GM23248 (cell line): ENCODE results near the gene MMP14.

Experiments used
- EZH2 ChIP-seq: fragments of 200-600 bp; sonication (generic); IDR thresholded peaks from 2 replicates; pipeline ENCODE4 v1.6.1; 2018; ENCODE audit warnings: antibody characterized with exemption, mild to moderate bottlenecking; ENCODE audit not compliant: insufficient read depth, poor library complexity, severe bottlenecking
- EZH2phosphoT487 ChIP-seq: fragments of 200-600 bp; sonication (generic); IDR thresholded peaks from 2 replicates; pipeline ENCODE4 v1.6.1; 2018; ENCODE audit warnings: antibody characterized with exemption, moderate library complexity, mild to moderate bottlenecking, low read depth; ENCODE audit not compliant: insufficient read depth

DNA sequence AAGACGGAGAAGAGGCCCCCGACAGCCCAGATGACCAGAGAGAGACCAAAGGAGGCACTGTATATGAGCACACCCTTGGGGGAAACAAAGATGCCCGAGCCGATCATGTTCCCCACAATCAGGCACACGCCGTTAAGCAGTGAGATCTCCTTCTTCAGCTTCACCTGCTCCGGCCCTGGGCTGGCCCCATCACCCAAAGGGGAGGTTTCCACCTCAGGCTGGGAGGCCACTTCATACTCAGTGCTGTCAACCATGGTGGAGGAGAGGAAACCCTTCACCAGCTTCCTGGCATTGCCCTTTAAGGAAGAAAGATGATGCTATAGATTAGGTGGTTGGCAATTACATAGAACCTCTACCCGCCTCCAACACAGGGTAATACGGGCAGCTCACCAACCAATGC is 23.2 kb upstream of the MMP14 start:
- TF ChIP-seq EZH2, result no peak
- TF ChIP-seq EZH2phosphoT487, result no peak
